ENCODE results near the gene MOGAT3.
A peak's percentile ranks its signal among the peaks of the same experiment; 100 is the strongest.

The MOGAT3 gene

GRCh38 chr7:101232141-101232850, 31.5 kb upstream of the MOGAT3 start:
- no peak for TF ChIP-seq CTCF (IDR thresholded peaks at IDR 0.05; ENCODE audit: insufficient read depth, low read depth, low read length, missing control alignments)
- DNase-seq (ENCODE audit: low read depth): peak; percentile 82
- H3K4me3 ChIP-seq (ENCODE audit: low read length): peak overlapping the region; percentile 46

GRCh38 chr7:101231644-101232043, 30.8 kb upstream of the MOGAT3 start:
- no peak for DNase-seq (ENCODE audit: low read depth)
- peak overlapping the region; percentile 46 for H3K4me3 ChIP-seq (ENCODE audit: low read length)
- TF ChIP-seq CTCF (IDR thresholded peaks at IDR 0.05; ENCODE audit: insufficient read depth, low read depth, low read length, missing control alignments): no peak

DNA sequence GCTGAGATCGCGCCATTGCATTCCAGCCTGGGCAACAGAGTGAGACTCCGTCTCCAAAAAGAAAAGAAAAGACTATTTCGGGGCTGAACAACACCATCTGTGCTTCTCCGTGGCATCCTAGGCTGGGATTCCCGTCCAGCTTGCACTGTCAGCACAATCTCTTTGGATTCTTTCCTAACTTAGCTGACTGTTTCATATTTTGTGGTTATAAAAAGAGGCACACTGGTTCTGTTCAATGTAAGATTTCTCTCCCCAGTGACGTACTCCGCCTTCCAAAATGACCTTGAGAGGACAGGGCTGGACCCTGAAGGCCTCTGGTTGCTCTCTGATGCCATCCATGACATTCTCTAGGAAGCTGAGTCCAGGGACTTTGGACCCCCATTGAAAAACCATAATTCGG, 25.9 kb upstream of the MOGAT3 start:
- no peak for DNase-seq (ENCODE audit: low read depth)
- H3K4me3 ChIP-seq (ENCODE audit: low read length): no peak overlapping the region
- TF ChIP-seq CTCF (IDR thresholded peaks at IDR 0.05; ENCODE audit: insufficient read depth, low read depth, low read length, missing control alignments): no peak

GRCh38 chr7:101225650-101226049, 24.8 kb upstream of the MOGAT3 start:
- no peak overlapping the region for H3K4me3 ChIP-seq (ENCODE audit: low read length)
- TF ChIP-seq CTCF (IDR thresholded peaks at IDR 0.05; ENCODE audit: insufficient read depth, low read depth, low read length, missing control alignments): no peak
- no peak for DNase-seq (ENCODE audit: low read depth)

- no peak for TF ChIP-seq CTCF (IDR thresholded peaks at IDR 0.05; ENCODE audit: insufficient read depth, low read depth, low read length, missing control alignments)
- no peak overlapping the region for H3K4me3 ChIP-seq (ENCODE audit: low read length)
Observed at GRCh38 chr7:101223528-101223927, 22.7 kb upstream of the MOGAT3 start.

DNA sequence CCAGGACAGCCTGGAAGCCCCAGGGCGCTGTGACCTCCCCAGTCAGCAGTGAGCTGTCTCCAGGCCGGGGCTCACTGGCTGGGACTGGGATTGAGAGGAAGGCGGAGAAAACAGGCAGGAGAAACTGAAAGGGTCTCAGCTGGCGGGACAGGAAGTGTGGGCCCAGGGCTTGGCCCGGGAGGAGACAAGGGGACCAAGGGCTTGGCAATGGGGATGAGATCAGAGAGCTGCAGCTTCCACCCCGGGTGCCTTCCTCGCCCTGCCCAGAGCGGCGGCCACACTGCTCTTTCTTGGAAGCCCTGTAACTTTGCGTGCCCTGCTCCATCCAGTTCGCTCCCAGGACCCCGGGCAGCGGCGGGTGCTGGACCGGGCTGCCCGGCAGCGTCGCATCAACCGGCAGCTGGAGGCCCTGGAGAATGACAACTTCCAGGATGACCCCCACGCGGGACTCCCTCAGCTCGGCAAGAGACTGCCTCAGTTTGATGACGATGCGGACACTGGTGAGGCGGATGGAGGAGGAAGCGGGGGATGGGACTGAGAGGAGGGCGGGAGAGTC, 21.5 kb upstream of the MOGAT3 start:
- no peak for DNase-seq (ENCODE audit: low read depth)
- no peak for TF ChIP-seq CTCF (IDR thresholded peaks at IDR 0.05; ENCODE audit: insufficient read depth, low read depth, low read length, missing control alignments)
- no peak overlapping the region for H3K4me3 ChIP-seq (ENCODE audit: low read length)

More at GRCh38 chr7:101223528-101223927, 22.7 kb upstream of the MOGAT3 start:
- no peak for DNase-seq (ENCODE audit: low read depth)

GRCh38 chr7:101220295-101220694, 19.5 kb upstream of the MOGAT3 start:
- TF ChIP-seq CTCF (IDR thresholded peaks at IDR 0.05; ENCODE audit: insufficient read depth, low read depth, low read length, missing control alignments): no peak
- no peak overlapping the region for H3K4me3 ChIP-seq (ENCODE audit: low read length)
- no peak for DNase-seq (ENCODE audit: low read depth)
